C4-2B (cell line): ENCODE data around the gene SMOC1.

ENCODE experiments used
- H3K27ac ChIP-seq: fragments of 450-650 bp; 2 replicates; pipeline ENCODE4 v1.5.1; 2017
- ZFX ChIP-seq: fragments of 450-650 bp; IDR thresholded peaks from 2 replicates; pipeline ENCODE4 v1.6.1; 2017
- TF ChIP-seq, protein P1 (sequence below): fragments of 450-650 bp; conservative IDR thresholded peaks from 2 replicates; pipeline ENCODE4 v1.5.1; 2017; ENCODE audit warnings: mild to moderate bottlenecking

Gene SMOC1

DNA sequence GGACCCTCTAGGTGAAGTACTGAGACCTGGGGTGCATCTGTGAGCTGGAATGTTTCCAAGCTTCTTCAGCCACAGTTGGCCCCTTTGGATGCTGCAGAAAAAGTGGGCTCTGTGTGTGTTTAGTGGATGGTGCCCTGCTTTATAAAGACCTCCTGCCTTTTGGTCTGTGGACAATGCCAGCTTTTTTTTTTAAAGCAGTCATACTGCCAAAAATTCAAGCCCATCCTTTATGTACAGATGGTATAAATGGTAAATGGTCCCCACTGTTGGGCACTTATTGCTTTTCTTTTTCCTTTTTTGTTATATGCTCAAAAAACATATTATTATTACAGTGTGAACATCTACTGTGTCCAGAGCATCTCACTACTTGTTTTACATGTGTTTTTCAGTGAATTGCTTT, 81.1 kb downstream of the SMOC1 start:
- no peak overlapping the region for H3K27ac ChIP-seq
- 0 out of 2 replicates have a peak, but pooled peaks have one; percentile 3 for TF ChIP-seq ZFX
- TF ChIP-seq, protein P1, sequence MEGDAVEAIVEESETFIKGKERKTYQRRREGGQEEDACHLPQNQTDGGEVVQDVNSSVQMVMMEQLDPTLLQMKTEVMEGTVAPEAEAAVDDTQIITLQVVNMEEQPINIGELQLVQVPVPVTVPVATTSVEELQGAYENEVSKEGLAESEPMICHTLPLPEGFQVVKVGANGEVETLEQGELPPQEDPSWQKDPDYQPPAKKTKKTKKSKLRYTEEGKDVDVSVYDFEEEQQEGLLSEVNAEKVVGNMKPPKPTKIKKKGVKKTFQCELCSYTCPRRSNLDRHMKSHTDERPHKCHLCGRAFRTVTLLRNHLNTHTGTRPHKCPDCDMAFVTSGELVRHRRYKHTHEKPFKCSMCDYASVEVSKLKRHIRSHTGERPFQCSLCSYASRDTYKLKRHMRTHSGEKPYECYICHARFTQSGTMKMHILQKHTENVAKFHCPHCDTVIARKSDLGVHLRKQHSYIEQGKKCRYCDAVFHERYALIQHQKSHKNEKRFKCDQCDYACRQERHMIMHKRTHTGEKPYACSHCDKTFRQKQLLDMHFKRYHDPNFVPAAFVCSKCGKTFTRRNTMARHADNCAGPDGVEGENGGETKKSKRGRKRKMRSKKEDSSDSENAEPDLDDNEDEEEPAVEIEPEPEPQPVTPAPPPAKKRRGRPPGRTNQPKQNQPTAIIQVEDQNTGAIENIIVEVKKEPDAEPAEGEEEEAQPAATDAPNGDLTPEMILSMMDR: no peak

DNA sequence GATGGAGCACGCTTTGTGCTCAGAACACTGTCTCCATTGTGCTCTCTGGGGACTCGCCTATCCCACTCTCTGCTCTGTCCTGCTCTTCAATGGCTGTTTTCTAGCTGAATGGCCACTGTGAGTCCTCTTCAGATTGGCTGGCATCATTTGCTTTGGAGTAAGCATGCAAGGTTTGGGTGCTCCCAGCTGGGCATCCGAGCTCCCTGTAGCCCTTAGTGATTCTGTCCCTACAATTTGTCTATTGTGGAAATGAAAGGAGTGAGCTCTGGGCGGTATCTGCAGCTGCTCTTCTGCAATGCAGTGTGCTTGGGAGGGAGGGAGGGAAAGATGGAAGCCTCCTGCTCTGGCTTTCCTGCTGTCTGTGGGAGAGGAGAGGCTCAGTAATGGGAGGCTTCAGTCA, 84.8 kb downstream of the SMOC1 start:
- TF ChIP-seq, protein P1: no peak
- no peak for TF ChIP-seq ZFX
- H3K27ac ChIP-seq: no peak overlapping the region

DNA sequence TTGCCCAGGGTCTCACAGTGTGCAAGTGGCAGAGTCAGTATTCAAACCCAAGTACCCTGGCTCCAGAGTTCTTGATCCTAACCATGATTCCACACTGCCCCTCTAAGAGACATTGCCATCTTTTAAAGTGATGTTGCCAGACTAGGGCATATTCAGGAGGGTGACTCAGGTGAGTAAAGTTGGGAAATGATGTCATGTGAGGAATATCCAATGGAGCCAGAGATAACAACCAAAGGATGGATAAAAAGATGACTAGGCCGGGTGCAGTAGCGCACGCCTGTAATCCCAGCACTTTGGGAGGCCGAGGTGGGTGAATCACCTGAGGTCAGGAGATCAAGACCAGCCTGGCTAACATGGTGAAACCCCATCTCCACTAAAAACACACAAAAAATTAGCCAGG, 85.6 kb downstream of the SMOC1 start:
- no peak overlapping the region for H3K27ac ChIP-seq
- TF ChIP-seq, protein P1: no peak
- TF ChIP-seq ZFX: no peak

DNA sequence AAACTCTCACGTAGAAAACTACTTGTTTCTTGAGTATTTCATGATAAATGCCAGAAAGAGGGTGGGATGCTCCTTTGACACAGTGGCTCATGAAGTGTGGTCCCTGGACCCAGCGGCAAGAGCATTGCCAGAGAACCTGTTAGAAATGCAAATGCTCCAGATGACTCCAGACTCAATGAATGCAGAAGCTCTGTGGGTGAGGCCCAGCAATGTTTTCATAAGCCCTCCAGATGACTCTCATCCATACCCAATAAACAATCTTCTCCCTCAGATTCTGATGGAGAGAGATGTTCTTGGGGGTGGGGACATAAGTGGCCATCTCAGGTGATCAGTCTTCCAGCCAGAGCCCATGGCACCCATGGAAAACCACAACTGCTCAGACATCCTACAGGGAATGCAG, 88.9 kb downstream of the SMOC1 start:
- H3K27ac ChIP-seq: no peak overlapping the region
- TF ChIP-seq, protein P1: no peak
- no peak for TF ChIP-seq ZFX

DNA sequence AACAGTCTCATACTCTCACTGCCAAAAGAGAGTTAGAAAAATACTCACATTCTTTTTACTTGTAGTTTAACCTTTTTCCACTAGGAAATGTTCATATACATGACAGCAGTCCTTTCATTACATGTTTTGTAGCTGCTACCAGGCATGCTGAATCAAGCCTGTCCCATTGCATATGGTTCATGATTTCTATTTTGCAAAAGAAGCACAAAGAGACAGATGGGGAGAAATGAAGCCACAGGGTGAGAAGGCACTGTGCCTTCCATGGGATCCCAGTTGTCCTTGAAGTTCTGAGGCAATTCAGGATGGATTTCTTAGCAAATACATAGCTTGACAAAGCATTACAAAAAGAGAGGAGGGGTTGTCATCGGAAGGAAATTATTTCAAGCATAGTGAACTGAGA, 89.5 kb downstream of the SMOC1 start:
- TF ChIP-seq ZFX: no peak
- TF ChIP-seq, protein P1: no peak

DNA sequence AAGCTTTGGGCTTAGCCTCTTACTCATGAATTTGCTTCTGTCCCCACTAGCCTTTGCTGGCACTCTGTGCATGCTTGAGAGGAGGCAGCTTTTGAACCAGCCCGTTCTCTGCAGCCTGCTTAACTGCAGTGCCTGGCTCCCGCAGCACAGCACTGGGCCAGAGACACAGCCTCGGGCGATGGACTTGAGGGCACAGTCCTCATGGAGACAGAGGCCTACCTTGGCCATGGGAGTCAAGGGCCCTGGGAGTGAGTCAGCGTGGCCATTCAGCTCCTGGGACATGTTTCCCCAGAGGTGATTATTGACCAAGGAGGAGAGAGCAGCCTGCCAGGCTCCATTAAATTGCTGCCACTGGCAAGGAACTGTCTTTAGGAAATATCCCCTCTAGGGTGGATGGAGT, 93.5 kb downstream of the SMOC1 start:
- no peak for TF ChIP-seq ZFX
- TF ChIP-seq, protein P1: no peak
- no peak overlapping the region for H3K27ac ChIP-seq

More for the DNA sequence above, 89.5 kb downstream of the SMOC1 start:
- H3K27ac ChIP-seq: no peak overlapping the region

DNA sequence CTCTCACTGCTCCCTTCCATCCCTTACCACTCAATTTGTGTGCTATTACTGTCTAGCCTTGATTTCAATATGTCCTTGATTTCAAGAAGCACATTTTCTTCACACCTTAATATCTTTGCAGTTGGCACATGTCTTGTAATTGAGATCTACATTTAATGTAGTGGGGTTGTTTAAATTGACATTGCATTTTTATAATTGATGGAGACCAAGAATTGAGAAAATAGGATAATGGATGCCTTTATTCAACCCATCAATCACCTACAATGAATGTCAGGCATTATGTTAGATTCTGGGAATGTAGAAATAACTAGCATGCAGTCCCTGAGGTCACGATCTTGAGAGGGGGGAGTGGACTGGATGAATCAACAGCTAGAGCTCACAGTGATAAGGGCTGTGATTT, 94.6 kb downstream of the SMOC1 start:
- no peak overlapping the region for H3K27ac ChIP-seq
- TF ChIP-seq, protein P1: no peak
- TF ChIP-seq ZFX: no peak
